ENCODE measurements around the gene EIF4E1B. TPM values are rescaled to one million over a fixed set of nuclear protein-coding genes. Genes with fewer than 3 reads are reported as not detected.
A peak's percentile ranks its signal among the peaks of the same experiment; 100 is the strongest.

Gene EIF4E1B
- total RNA-seq, 2 donors from 2014 or later, result not detected

DNA sequence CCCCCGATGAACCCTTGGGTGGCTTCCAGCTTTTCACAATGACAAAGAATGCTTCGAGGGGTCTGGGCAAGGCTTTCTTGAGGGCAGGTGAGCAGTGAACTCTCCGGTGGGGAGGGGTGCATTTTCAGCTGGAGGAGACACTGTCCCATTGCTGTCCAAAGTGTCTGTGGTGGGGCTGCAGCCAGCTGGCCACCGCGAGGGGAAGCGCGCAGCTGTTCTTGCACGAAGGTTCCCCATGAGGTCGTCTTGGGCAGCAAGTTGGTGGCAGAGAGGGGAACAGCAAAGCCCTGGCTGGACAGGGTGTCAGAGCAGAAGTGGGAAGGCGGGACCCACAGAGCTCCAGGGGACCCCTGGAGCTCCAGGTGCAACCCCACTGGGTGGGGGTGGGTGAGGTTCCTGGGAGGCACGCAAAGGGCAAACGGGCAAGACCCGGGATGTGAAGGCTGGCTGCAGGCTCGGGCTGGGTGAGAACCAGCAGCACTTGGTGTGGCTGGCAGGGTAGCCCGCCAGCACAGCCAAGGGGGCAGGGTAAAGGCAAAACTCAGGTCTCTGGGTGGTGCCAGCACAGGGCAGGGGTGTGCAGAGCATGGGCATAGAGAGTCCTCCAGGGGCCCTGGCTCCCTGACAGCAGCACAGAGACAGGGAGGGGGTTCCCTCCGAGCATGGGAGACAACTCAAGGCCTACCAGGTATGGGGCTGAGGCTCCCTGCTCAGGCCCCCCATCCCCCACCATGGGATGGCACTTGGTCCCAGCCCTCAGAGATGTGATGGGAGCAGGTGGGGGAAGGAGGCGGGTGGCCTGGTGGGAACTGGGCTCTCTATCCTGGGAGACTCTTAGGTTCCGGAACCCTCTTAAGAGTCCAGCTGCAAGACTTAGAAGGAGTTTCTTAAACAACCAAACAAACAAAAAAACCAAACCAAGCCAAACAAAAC, 43.4 kb downstream of the EIF4E1B start:
- intact Hi-C loops (cut with DNase I), result no loop called here
- DNase-seq (ENCODE audit: low spot score), result no peak

DNA sequence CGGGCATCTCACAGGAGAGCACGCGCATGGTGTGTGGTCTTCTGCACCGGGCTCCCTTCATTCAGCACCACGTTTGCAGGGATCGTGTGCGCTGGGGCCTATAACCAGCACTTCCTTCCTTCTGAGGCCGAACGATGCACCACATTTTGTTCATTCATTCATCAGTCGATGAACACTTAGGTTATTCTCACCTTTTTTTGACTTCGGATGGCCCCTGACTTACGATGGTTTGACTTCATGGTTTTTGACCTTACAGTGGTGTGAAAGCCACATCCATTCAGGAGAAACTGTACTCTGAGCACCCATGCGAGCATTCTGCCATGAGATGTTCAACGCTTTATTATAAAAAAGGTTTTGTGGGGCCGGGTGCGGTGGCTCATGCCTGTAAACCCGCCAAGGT, 44.3 kb downstream of the EIF4E1B start:
- no peak for DNase-seq (ENCODE audit: low spot score)
- intact Hi-C loops (cut with DNase I), result no loop called here

DNA sequence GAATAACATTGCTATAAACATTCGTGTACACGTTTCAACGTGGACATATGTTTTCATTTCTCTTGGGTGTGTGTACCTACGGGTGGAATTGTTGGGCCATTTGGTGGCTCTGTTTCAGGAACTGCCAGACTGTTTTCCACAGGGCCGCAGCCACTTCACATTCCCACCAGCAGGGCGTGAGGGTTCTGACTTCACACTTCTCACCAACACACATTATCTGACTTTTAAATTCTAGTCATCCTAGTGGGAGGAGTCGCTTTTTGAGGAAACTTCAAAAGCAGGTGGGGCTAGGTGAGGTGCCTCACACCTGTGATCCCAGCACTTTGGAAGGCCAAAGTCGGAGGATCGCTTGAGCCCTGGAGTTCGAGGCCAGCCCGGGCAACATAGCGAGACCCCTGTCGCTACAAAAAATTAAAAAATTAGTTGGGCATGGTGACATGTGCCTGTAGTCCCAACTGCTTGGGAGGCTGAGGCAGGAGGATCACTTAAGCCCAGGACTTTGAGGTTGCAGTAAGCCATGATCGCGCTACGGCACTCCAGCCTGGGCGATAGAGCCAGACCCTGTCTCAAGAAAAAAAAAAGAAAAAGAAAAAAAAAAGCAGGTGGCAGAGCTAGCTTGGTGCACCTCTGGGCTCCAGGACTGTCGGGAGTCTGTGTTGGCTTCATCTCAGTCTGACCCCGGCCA, 45.3 kb downstream of the EIF4E1B start:
- intact Hi-C loops (cut with DNase I), result no loop called here
- no peak for DNase-seq (ENCODE audit: low spot score)

DNA sequence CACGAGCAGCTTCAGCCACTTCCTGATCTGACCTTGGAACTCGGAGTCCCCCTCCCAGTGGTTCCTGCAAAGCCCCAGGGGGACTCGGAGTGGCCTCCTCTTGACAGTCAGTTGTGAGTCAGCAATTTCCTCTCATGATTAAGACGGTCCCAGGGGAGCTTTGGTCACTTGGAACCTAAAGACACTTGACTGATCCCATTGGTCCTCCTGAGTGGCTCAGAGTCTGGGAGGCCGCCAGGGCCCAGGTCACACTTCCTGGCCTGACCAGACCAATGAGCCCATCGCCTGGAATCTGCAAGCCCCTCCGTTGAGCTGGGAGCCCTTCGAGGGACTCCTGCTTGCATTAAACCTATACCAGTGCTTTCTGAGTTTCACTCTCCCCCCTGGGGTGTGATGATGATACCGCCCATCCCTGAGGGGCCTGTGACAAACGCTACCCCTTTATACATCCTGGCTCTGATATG, 45.9 kb downstream of the EIF4E1B start:
- DNase-seq (ENCODE audit: low spot score), result no peak
- intact Hi-C loops (cut with DNase I), result no loop called here

DNA sequence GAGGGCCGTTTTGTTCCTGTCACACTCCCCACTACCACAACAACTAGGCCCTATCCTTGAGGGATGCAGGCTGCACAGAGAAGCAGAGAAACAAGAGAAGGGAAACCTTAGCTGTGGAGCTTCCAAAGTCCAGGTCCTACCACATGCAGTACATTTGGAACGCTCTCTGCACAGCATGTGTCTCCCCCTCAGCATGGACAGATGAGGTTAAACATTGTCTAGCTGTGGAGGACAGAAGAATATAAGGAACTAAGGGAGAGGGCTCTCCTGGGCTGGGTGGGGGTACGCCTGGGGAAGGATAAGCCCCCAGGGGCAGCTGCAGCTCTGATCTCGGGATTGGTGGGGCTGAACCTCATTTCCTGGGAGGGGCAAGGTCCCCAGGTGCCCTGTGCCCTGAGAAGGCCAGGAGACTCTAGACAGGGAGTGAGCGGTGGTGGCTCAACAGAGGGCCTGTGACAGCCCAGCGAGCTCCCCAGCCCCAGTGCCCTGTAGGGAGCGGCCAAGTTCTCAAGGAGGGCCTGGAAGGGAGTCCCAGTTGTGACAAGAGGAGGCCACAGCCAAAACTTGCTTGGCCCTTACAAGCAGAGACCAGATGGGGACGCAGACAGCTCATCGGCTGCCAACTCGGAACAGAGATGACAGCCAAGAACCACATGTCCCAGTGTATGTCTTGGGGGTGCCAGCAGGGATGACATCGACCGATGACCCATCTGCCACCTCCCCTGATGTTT, 46.9 kb downstream of the EIF4E1B start:
- intact Hi-C loops (cut with DNase I), result no loop called here
- no peak for DNase-seq (ENCODE audit: low spot score)

DNA sequence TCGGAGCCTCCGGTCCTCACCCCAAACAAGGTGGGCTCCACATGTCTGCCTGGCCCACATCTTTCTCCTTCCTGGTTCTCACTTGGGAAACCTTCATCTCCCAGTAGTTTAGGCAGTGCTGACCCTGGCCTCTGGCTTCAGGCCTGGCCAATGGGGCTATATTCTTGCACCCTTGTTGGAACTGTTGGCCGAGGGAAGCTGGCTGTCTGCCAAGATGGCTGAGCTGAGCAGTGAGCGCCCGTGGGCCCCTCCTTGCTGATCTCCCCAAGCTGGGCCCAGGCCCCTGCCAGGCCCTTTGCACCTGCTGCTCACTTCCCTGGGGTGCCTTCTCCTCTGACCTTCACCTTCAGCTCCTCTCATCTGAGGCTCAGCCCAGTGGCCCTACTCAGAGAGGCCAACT, 48.1 kb downstream of the EIF4E1B start:
- no peak for DNase-seq (ENCODE audit: low spot score)
- intact Hi-C loops (cut with DNase I), result no loop called here

DNA sequence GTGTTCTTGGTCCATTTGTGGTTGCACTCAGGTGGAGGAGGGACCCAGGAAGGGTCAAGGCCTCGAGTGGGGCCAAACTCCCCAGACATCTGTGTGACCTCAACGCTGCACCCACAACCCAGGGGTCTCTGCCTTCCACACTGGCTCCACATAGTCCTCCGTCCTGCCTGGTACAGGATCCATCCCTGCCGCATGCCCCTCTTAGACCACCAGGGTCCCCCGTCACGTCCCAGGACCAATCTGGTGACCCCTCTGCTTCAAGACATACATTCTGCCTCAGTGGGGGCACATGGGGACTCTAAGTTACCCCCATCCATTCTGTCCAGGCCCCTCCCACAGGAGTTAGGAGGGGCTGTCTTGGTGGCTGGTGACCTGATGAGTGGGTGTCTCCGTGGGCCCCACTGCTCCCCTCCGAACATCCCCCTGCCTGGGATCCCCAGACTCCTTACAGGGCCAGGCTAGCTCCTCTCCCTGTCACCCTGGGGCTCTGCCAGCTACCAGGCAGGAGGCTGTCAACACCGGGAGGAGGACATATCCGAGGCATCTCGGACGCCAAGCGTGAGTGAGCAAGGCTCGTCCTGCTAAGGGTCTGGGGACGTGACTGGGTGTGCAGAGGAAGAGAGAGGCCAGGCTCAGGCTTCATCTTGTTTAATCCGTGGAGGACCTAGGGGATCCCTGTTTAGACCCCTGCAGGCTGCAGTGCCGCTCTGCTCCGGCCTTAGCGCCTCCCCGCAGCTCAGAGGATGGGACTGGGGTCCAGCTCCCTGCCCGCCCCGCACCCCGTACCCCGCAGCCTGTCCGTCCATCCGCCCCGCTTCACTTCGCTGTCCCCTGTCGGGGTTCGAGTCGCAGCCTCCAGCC, 49.1 kb downstream of the EIF4E1B start:
- intact Hi-C loops (cut with DNase I), result no loop called here
- DNase-seq (ENCODE audit: low spot score), result no peak

DNA sequence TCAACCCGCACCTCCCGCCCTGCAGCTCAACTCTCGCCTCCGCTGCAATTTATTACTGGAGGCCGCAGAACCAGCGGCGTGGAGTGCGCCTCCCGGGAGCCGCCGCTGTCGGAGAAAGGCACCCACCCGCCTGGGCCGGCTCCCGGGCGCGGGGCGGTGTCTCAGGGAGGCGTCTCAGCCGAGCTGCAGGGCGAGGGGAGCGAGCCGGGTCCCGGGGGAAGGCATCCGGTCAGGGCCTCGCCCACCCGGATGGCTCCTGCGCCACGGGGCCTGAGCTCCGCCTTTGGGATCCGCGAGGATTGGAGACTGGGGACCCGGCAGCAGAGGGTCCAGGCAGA, 49.7 kb downstream of the EIF4E1B start:
- intact Hi-C loops (cut with DNase I), result no loop called here
- DNase-seq (ENCODE audit: low spot score), result peak; percentile 76

DNA sequence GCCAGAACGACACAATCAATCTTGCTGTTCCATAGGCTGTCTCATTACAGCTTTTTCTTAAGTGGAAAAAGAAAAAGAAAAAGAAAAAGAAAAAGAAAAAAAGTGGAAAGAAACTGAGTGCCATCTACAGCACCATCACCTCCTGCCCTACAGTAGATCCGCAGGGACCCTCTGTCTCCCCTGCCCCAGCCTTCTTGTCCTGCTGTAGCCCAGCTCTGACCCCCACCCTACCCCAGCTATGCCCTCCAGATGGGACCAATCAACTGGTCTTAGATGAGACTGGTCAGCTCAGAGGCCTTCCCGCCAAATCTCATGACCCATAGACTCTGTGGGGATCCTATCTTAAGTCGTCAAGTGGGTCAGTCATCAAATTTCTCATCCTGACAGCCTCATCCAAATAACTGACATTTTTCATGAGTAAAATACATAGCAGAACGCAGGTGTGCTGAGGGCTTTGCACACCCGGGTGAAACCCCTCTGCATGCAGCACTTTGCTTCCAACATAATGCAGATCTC, 51.6 kb downstream of the EIF4E1B start:
- no peak for DNase-seq (ENCODE audit: low spot score)
- intact Hi-C loops (cut with DNase I), result no loop called here

DNA sequence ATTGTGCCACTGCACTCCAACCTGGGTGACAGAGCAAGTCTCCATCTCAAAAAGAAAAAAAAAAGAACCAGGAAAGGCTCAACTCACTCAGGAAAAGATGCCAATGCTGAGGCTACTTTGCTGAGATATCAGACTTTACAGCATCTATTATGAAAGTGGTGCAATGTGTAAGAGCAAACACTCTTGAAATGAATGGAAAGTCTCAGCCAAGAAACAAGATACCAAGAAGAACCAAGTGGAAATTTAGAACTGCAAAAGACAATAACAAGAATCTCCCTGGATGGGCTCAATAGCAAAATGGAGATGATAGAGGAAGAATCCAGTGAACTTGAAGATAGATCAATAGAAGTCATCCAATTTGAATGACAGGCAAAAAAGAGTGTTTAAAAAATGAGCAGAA, 54.5 kb downstream of the EIF4E1B start:
- DNase-seq (ENCODE audit: low spot score), result no peak
- intact Hi-C loops (cut with DNase I), result no loop called here

DNA sequence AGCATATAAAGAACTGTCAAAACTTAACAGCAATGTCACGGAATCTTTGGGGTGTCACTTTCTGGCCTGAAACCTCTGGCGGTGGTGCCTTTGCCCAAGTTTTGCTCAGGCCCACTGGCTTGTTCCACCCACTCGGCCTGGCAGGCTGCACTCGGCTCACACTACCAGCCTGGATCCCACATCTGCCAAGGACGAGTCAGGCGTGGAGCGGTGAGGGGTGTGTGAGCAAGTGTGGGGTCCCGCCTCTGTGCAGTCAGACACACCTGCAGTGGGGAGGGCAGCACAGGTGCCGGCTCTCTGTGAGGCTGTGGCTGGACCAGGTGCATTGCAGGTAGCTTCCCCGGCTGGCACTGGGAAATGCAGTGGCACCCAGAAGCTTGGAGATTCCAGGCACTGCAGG, 56.8 kb downstream of the EIF4E1B start:
- intact Hi-C loops (cut with DNase I), result no loop called here
- peak; percentile 67 for DNase-seq (ENCODE audit: low spot score)

DNA sequence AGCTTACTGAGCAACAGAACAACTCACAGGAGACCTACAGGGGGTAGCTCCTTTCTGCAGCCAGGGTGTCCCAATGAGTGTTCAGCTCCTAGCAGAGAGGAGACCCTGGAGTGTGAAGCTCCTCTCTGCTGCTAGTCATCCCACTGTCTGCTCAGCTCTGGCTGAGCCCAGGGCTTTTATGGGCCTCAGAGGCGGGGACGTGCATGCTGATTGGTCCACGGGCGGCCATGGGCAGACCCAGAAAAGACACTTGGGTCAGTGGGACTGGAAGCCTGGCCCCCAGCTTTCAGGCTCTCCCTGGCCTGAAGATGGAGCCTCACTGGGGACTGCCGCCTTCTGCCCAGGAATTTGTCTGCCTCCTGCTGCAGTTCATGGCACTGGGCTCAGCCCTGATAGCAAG, 57.4 kb downstream of the EIF4E1B start:
- no peak for DNase-seq (ENCODE audit: low spot score)
- intact Hi-C loops (cut with DNase I), result no loop called here

DNA sequence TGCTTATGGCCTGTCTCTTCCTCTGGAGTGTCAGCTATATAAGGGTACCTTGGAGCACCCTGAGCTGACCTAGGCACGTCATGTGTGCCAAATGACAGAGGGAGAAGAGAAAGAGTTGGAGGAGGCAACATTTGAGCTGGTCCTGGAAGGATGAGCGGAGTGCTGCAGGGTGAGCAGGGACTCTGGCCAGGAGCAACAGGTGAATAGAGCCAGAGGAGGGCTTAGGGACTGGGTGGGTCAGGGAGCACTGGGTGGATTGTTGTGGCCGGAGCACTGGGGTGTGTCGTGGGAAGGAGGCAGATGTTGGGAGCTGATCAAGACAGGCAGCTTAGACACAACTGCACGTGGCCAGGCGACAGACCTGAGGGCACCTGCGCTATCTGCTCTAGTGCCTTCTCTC, 60.4 kb downstream of the EIF4E1B start:
- DNase-seq (ENCODE audit: low spot score), result no peak

DNA sequence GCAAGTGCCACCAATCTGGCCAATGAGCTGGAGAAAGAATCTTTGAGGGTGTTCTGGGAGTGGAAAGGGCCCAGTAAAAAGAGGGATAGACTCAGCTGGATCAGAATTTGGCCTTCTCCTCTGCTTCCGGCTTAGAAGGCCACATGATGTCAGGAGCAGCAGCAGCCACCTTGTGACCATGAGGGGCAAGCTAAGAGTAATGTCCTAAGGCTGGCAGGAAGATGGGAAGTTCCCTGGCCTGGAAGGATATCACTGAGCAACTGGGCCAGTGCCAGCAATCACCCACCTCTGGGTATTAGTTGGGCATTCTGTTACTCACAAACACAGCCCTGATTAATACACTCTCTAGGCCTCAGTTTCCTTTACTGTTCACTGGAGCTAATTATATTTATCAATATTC, 61.0 kb downstream of the EIF4E1B start:
- intact Hi-C loops (cut with DNase I), result no loop called here
- no peak for DNase-seq (ENCODE audit: low spot score)

More for the DNA sequence above, 60.4 kb downstream of the EIF4E1B start:
- intact Hi-C loops (cut with DNase I), result no loop called here

DNA sequence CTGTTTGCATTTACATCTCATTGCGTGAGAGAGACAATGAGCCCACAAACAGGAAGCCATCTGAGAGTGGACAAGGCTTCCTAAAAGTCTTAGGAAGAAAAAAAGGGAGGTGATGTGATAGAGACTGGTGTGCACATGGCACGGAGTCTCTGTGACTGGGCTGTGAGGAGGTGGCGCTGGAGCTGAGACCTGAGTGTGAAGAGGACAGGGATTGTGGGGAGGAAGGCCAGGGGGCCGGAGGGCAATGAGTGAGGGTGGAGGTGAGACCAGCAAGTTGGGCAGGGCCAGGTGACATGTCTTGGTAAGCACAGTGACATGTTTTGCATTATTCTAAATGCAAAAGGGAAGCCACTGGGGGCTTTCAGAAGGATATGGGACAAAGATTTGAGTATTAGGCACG, 61.9 kb downstream of the EIF4E1B start:
- no peak for DNase-seq (ENCODE audit: low spot score)
- intact Hi-C loops (cut with DNase I), result no loop called here

DNA sequence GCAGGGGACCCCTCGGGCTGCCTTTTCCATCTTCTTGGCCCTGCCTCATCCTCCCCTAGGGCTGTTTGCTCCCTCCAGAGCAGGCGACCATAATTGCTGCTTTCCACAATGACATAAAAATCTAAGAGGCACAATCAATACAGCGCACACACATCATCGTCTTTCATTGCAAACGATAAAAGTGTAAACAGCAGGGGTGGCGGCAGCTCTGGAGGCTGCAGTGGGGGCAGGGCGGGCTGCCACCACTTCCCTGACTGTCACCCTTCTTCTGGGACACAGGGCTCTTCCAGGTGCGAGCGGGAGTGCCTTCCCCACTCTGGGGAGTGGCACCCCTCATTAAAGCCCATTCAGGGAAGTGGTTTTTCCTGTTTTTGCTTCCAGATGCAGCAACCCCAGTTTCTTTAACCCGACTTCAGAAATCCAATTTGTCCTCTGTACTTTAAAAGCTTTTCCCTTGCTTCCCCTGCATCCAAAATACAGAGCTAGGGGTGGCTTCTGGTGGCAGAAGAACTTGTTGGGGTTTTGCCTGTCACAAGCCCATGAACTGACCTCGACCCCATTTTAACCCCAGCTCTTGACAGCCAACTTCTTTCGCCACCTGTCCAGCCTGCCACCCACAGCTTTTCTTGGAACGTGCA, 62.5 kb downstream of the EIF4E1B start:
- intact Hi-C loops (cut with DNase I), result no loop called here
- DNase-seq (ENCODE audit: low spot score), result no peak

DNA sequence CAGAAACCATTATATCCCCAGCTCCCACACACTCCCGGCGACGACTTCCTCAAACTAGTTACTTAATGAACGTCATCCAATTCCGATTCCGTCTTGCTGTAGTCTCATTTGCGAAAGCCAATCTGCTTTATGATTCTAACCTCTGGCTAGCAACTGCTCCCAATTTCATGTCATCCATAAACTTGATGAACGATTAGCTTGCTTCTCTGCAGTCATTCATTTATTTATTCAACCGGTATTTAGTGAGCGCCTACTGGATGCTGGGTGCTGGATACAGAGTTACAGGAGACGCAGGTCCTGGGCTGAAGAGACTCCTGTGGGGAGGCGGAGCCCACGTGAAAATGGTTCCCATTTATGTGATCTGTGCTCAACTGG, 63.0 kb downstream of the EIF4E1B start:
- intact Hi-C loops (cut with DNase I), result no loop called here
- DNase-seq (ENCODE audit: low spot score), result no peak

DNA sequence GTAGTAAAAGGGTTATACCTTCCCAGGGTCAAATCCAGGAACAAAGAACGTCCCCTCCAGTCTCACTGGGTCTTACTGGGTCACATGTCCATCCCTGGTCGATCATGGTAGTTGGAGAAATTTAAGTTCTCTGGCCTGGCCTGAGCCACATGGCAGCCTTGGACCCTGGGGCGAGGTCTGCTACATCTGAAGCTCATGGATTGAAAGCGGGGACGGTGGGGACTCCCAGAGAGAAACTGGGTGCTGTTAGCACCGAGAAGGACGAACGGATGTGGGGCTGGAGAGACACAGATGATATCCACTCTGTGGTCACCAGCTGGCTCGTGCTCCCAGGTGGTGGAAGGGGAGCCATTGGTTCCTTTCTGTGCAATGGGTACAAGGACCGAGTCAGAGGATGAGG, 63.7 kb downstream of the EIF4E1B start:
- intact Hi-C loops (cut with DNase I), result no loop called here
- DNase-seq (ENCODE audit: low spot score), result no peak

DNA sequence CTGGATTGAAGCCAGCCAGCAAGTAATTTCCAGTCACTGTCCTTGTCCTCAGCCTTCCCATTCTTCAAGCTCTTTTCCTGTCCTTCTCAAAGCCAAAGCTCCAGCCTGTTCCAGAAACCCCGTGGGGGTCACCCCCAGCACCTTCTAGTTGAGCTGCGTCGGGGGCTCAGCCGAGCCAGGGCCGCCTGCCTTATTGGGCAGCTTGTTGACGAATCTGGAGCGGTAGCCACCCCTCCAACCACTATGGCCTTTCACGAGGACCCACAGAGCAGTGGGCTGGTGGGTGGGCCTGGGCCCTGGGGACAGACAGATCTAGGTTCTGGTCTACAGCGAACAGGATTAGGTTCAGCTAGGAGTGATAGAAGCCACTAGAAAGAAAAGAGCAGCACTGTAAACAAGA, 64.2 kb downstream of the EIF4E1B start:
- intact Hi-C loops (cut with DNase I), result no loop called here
- DNase-seq (ENCODE audit: low spot score), result no peak

All from posterior vena cava (tissue), 2 donors.